Vagina (tissue), 2 donors: ENCODE results near the gene GALNT2.
A peak's percentile ranks its signal among the peaks of the same experiment; 100 is the strongest.

ENCODE experiments used
- CTCF ChIP-seq, 3 experiments: fragments of 450-650 bp in 2 of 3; fragments of 200-600 bp in 1 of 3; sonication (generic) in 1 of 3; IDR thresholded peaks; one replicate each; pipeline ENCODE4 v1.5.1; 2017 to 2019; ENCODE audit warnings: antibody characterized with exemption in 3 of 3, mild to moderate bottlenecking in 2 of 3, moderate library complexity in 2 of 3
- POLR2A ChIP-seq, 2 donors: fragments of 450-650 bp; IDR thresholded peaks; one replicate each; pipeline ENCODE4 v1.6.1; 2017; ENCODE audit warnings: antibody characterized with exemption in 2 of 2, mild to moderate bottlenecking in 2 of 2, moderate library complexity in 2 of 2
- POLR2AphosphoS5 ChIP-seq, 2 donors: sonication (generic); formaldehyde crosslinking; IDR thresholded peaks; one replicate each; pipeline ENCODE4 v1.9.0; 2017; ENCODE audit warnings: antibody characterized with exemption in 2 of 2, mild to moderate bottlenecking in 2 of 2, low read depth in 1 of 2; ENCODE audit not compliant: insufficient read depth in 1 of 2

GRCh38 chr1:230067419-230067870 is 407 bp downstream of the GALNT2 start:
- TF ChIP-seq CTCF (IDR thresholded peaks at IDR 0.05) (no peak), POLR2A (IDR thresholded peaks at IDR 0.05) (no peak), POLR2AphosphoS5 (IDR thresholded peaks at IDR 0.05; ENCODE audit: insufficient read depth in 1 of 2, low read depth in 1 of 2) (peak in 1 of 2 donors; percentile 33)
